RPMI7951 (cell line): ENCODE measurements around the gene ARMC12. TPM values are rescaled to one million over a fixed set of nuclear protein-coding genes. Genes with fewer than 3 reads are reported as not detected.

Experiments
- DNase-seq: peaks from one replicate; pipeline ENCODE4 v3.0.0-alpha.2; 2012; ENCODE audit warnings: low read depth
- total RNA-seq: library from RNA; depleted of rRNA; stranded (reverse); fragments of >200 nt; shearing (Covaris generic); gene quantifications from 2 replicates; pipeline ENCODE4 v1.2.3, GENCODE V29; 2014

The ARMC12 gene
- total RNA-seq, 1 experiment from 2014 or later = not detected

- DNase-seq = no peak
Measured at GRCh38 chr6:35718375-35718736, 18.5 kb upstream of the ARMC12 start.

DNA sequence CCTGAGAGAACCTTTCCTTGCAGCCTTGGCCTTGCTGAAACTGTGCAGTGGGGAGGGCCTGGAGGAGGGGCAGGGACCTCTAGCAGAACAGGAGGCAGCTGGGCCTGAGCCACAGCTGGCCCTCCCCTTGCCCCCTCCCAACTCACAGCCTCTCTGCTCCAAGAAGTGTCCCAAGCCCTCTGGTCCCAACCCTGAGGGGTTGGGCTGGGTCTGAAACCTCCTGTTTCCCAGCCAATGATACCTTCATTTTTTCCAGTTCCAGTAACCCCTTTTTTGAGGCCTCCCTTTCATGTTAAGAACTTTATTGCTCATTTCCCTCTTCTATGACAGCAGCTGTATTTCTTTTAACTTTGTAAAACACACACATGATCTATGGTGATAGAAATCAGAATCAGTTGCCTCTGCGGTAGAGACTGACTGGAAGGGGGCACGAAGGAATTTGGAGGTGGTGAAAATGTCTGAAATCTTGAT is 17.9 kb upstream of the ARMC12 start:
- no peak for DNase-seq

DNA sequence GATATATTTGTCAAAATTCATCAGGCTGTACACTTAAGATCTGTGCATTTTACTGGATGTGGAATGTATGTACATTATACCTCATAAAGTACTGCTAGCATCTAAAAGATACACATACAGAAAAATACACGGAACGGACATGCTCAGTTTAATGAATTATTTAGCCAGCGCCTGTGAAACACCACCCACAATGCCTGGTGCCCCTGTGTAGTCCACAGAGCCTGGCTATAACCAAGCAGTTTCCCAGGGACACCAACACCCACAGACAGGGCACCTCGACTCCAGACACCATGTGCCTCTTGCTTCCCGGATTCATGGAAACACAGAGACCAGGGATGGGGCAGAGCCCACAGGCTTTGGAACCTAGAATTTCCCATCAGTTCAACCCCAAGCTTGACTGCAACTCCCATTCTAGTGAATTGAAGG is 17.4 kb upstream of the ARMC12 start:
- DNase-seq = no peak

GRCh38 chr6:35719830-35720733 is 16.8 kb upstream of the ARMC12 start:
- DNase-seq = no peak

DNA sequence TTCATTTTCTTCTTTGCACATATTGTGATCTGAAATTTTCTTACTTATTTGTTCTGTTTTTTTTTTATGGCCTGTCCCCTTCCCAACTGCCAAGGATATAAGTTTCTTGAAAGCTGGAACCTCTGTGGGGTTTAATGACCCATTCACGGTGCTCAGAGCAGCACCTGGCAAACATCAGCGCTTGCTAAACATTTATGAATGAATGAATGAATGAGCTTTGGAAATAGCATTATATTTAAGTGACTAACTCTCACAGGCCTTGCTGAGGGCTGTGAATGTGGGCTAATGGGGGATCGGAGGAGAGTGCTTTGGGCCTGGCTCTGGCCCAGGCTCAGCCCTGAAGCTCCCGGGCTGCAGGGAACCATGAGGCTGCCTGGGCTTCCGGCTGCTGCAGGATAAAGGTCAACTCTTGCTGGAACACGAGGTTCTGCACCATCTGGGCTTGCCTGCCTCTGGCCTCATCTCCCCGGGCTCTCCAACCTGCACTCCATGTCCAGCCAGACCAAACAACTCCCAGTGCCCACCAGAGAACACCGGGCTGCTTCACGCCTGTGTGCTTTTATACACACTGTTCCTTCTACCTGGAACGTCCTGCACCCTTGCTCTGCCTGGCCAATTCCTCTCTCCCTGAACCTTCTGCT is 14.6 kb upstream of the ARMC12 start:
- no peak for DNase-seq

DNA sequence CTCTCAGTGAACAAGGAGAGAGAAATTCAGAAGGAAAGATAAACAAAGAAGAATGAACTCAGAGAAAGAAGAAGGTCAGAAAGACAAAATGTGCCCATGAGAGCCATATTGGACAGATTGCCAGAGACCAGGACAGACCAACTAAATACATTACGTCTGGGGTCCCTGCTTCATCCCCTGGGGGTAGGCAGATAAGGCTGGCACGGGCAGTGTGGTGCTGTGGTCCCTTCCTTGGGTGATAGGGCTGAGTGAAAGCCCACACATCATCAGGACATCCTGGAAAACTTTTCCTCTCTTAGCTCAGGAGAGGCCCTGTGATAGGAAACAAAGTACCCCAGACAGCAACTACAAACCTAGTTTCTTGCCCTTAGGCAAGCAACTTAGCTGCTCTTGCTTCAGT is 13.2 kb upstream of the ARMC12 start:
- no peak for DNase-seq

GRCh38 chr6:35724059-35724458 is 12.8 kb upstream of the ARMC12 start:
- no peak for DNase-seq

- no peak for DNase-seq
Measured at GRCh38 chr6:35724471-35724870, 12.4 kb upstream of the ARMC12 start.

DNA sequence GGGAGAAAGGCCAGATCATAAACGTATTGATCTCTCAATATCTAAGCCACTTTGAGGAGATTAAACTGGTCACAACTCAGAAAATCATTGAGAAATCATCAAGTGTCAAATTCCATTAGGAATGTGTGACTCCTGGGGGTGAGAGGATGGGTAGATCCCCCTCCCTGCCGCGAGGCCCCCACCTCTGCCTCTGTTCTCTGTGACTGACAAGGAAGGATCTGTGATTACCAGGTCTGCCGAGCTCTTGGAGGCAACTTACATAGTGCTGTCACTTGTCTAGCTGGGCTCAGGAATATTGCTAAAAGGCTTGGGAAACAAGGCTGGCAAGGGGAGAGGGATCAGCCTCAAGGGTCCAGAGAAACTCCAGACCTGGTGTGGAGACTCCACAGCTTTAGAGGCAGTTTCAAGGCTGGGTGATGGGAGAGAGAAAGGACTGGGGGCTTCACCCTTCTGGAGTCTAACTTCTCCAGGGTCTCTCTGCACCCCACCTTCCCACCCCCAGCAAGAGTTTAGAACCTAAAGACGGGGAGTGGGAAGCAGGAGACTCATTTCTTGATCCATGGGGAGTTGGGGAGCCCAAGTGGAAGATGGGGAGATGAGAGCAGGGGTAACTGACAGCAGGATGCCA is 11.6 kb upstream of the ARMC12 start:
- no peak for DNase-seq

- DNase-seq = no peak
Measured at GRCh38 chr6:35725721-35726438, 11.0 kb upstream of the ARMC12 start.

GRCh38 chr6:35727231-35727934 is 9.4 kb upstream of the ARMC12 start:
- DNase-seq = peak; percentile 41

- DNase-seq = peak; percentile 92
Measured at GRCh38 chr6:35727935-35728682, 8.7 kb upstream of the ARMC12 start.

DNA sequence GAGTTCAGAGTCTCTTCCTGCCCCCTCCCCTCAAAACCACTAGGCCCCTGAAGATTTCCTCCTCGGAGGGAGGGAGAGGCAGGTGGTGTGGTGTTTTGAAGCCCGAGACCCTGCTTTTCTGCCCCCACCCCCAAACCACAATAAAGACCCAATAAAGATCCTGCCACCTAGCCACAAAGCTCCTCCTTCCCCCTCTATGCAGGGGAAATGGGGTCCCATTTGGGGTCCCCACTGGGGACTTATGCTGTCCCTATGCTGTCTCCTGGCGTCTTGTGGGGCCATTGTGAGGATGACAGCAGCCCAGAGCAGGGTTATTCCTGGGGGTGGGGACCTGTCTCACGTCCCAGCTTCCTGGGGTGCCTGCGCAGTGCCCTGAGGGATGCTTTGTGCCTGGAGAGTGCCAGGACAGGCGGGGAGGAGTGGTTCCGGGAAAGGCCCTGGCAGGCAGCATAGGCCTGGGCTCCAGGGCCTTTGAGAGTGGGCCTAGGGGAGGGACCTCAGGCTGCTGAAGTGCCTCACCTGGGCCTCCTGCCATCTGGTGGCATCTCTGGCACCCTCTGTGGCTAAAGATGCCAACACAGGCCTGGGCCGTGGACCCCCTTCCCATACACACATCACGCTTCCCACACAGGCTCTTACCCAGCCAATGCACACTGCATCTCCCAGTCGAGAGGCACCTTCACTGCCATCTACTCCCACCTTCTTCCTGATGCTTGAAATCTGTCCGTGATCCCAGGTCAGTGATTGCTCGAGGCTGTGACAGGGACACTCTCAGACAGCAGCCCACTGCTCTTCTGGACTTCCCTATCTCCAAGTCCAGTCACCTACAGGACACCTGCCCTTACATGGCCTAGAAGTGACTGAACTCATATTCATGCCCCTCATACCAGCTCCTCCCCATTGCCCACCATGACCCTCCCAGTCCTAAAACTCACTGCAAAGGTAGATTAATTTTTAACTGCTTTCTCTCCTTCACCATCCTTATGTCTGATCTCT is 7.9 kb upstream of the ARMC12 start:
- no peak for DNase-seq

GRCh38 chr6:35729722-35730121 is 7.1 kb upstream of the ARMC12 start:
- DNase-seq = no peak

GRCh38 chr6:35730745-35731413 is 6.0 kb upstream of the ARMC12 start:
- DNase-seq = no peak

DNA sequence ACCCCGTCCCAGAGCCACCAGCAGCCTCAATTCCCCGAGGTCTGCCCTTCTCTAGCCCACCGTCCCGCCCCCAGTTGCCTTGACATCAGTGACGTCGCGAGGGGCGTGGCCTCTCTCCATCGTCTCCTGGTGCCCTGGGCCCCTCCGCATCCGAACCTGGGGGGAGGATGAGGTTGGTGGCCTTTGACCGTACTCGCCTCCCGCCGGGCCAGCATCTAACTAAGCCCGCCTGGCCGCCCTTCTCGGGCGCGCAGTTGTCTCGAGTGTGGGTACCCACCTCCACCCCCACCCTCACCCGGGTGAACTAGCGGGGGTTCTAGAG is 5.5 kb upstream of the ARMC12 start:
- DNase-seq = peak; percentile 75

GRCh38 chr6:35731736-35732532 is 4.9 kb upstream of the ARMC12 start:
- DNase-seq = peak; percentile 81

DNA sequence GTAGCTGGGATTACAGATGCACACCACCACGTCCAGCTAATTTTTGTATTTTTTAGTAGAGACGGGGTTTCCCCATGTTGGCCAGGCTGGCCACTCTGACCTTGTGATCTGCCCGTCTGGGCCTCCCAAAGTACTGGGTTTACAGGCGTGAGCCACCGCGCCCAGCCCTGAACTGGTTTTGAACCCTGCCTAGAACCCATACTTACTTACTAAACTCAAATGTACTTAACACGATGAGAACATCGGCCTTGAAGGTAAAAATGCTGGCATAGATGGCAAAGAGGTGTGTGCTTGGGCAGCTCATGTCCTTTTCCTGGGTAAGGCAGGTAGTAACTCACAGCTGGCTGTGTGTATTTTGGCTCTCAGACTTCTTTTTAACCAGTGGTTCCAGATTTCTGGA is 3.2 kb upstream of the ARMC12 start:
- no peak for DNase-seq
